ENCODE results near the gene KIF11. TPM values are rescaled to one million over a fixed set of nuclear protein-coding genes. Genes with fewer than 3 reads are reported as not detected.
A peak's percentile ranks its signal among the peaks of the same experiment; 100 is the strongest.

The KIF11 gene
- total and polyA plus RNA-seq, 9 of the 15 experiments (the other 6 are each of a cell fraction or from before 2014, with no cell fraction given), result 11.3 to 54.4 (median 29.2) TPM

GRCh38 chr10:92690211-92690914, 97.4 kb downstream of the KIF11 start (continued):
- TF ChIP-seq, protein P1, sequence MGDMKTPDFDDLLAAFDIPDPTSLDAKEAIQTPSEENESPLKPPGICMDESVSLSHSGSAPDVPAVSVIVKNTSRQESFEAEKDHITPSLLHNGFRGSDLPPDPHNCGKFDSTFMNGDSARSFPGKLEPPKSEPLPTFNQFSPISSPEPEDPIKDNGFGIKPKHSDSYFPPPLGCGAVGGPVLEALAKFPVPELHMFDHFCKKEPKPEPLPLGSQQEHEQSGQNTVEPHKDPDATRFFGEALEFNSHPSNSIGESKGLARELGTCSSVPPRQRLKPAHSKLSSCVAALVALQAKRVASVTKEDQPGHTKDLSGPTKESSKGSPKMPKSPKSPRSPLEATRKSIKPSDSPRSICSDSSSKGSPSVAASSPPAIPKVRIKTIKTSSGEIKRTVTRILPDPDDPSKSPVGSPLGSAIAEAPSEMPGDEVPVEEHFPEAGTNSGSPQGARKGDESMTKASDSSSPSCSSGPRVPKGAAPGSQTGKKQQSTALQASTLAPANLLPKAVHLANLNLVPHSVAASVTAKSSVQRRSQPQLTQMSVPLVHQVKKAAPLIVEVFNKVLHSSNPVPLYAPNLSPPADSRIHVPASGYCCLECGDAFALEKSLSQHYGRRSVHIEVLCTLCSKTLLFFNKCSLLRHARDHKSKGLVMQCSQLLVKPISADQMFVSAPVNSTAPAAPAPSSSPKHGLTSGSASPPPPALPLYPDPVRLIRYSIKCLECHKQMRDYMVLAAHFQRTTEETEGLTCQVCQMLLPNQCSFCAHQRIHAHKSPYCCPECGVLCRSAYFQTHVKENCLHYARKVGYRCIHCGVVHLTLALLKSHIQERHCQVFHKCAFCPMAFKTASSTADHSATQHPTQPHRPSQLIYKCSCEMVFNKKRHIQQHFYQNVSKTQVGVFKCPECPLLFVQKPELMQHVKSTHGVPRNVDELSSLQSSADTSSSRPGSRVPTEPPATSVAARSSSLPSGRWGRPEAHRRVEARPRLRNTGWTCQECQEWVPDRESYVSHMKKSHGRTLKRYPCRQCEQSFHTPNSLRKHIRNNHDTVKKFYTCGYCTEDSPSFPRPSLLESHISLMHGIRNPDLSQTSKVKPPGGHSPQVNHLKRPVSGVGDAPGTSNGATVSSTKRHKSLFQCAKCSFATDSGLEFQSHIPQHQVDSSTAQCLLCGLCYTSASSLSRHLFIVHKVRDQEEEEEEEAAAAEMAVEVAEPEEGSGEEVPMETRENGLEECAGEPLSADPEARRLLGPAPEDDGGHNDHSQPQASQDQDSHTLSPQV (IDR thresholded peaks at IDR 0.05), result no peak
- TF ChIP-seq ZBED1 (IDR thresholded peaks at IDR 0.05), result no peak
- peak; percentile 87; the same call in 1 of the 2 replicates for TF ChIP-seq EP300 (IDR thresholded peaks at IDR 0.05; ENCODE audit: low read length)
- TF ChIP-seq EP400 (IDR thresholded peaks at IDR 0.05), result no peak; the same call in 1 of the 2 replicates
- TF ChIP-seq JUNB (CRISPR knock-in tag; conservative IDR thresholded peaks at IDR 0.05), result no peak
- TF ChIP-seq ETS2 (tag; IDR thresholded peaks at IDR 0.05; ENCODE audit: borderline replicate concordance, poor library complexity, severe bottlenecking), result no peak
- no peak for TF ChIP-seq NFIC (IDR thresholded peaks at IDR 0.05)
- TF ChIP-seq CHCHD3 (CRISPR knock-in tag; IDR thresholded peaks at IDR 0.05), result no peak
- TF ChIP-seq RBM34 (IDR thresholded peaks at IDR 0.05; ENCODE audit: borderline replicate concordance, insufficient read depth, low read length), result no peak
- TF ChIP-seq ZNF354B (CRISPR knock-in tag; IDR thresholded peaks at IDR 0.05), result no peak
- TF ChIP-seq ZZZ3 (IDR thresholded peaks at IDR 0.05), result no peak
- no peak for TF ChIP-seq ZNF239 (CRISPR knock-in tag; IDR thresholded peaks at IDR 0.05)
- no peak for TF ChIP-seq ZNF134 (CRISPR knock-in tag; conservative IDR thresholded peaks at IDR 0.05)
- TF ChIP-seq ZNF695 (CRISPR knock-in tag; IDR thresholded peaks at IDR 0.05), result no peak
- TF ChIP-seq ARID3A (IDR thresholded peaks at IDR 0.05; ENCODE audit: borderline replicate concordance, low read depth, low read length), result no peak
- TF ChIP-seq PHF20 (IDR thresholded peaks at IDR 0.05; ENCODE audit: partially characterized antibody), result no peak
- no peak for TF ChIP-seq NONO (IDR thresholded peaks at IDR 0.05; ENCODE audit: low read depth in 2 of 2, low read length in 1 of 2)
- TF ChIP-seq SRSF3 (IDR thresholded peaks at IDR 0.05; ENCODE audit: insufficient read depth, low read length), result 0 out of 2 replicates have a peak, but pooled peaks have one; percentile 37
- peak; percentile 91 for TF ChIP-seq CBFA2T3 (IDR thresholded peaks at IDR 0.05)
- TF ChIP-seq CBX3 (IDR thresholded peaks at IDR 0.05; ENCODE audit: borderline replicate concordance in 1 of 2, low read length in 2 of 2), result no peak
- TF ChIP-seq CC2D1A (IDR thresholded peaks at IDR 0.05), result 0 out of 2 replicates have a peak, but pooled peaks have one; percentile 12
- TF ChIP-seq, protein P2, sequence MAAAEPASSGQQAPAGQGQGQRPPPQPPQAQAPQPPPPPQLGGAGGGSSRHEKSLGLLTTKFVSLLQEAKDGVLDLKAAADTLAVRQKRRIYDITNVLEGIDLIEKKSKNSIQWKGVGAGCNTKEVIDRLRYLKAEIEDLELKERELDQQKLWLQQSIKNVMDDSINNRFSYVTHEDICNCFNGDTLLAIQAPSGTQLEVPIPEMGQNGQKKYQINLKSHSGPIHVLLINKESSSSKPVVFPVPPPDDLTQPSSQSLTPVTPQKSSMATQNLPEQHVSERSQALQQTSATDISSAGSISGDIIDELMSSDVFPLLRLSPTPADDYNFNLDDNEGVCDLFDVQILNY (CRISPR knock-in tag; IDR thresholded peaks at IDR 0.05), result no peak
- no peak for TF ChIP-seq GABPB2 (CRISPR knock-in tag; conservative IDR thresholded peaks at IDR 0.05)
- TF ChIP-seq TAF7 (tag; IDR thresholded peaks at IDR 0.05), result no peak
- TF ChIP-seq PHF8 (IDR thresholded peaks at IDR 0.05; ENCODE audit: borderline replicate concordance, low read length), result no peak

All from K562 (cell line).